Mucosa of descending colon (tissue), 3 donors: ENCODE measurements around the gene LDLRAD4. TPM values are rescaled to one million over a fixed set of nuclear protein-coding genes. Genes with fewer than 3 reads are reported as not detected.

Experiments used
- ATAC-seq: fragments of 200-7000 bp; cut with Tn5 transposase; one replicate; pipeline ENCODE4 v1.9.1; 2020; ENCODE audit warnings: mild to moderate bottlenecking, moderate library complexity
- DNase-seq, 3 donors: peaks; one replicate each; pipeline ENCODE4 v3.0.0-alpha.2; 2020
- H3K36me3 ChIP-seq: fragments of 200-600 bp; one replicate; pipeline ENCODE4 v1.8.0; 2021; ENCODE audit warnings: low read depth, mild to moderate bottlenecking
- H3K4me1 ChIP-seq: fragments of 200-600 bp; one replicate; pipeline ENCODE4 v1.8.0; 2021; ENCODE audit warnings: low read depth, mild to moderate bottlenecking
- H3K4me3 ChIP-seq: fragments of 200-600 bp; one replicate; pipeline ENCODE4 v1.8.0; 2021; ENCODE audit warnings: mild to moderate bottlenecking
- H3K9me3 ChIP-seq: fragments of 200-600 bp; one replicate; pipeline ENCODE4 v1.8.0; 2021; ENCODE audit warnings: mild to moderate bottlenecking
- CTCF ChIP-seq: fragments of 200-600 bp; IDR thresholded peaks from one replicate; pipeline ENCODE4 v1.8.0; 2022; ENCODE audit warnings: antibody characterized with exemption, mild to moderate bottlenecking
- intact Hi-C, 2 donors: fragments of 100-400 bp; cut with DNase I in 1 of 2; cut with micrococcal nuclease in 1 of 2; formaldehyde crosslinking; loops; one replicate each; pipeline versions ENCODE4 v1.11.0 to v1.11.1; 2022; cut with DNase I, micrococcal nuclease
- total RNA-seq, 3 donors: library from RNA; stranded (reverse); fragmentation: NEBNext Ultra II Directional in 2 of 3; extraction: Animal tissue kit (Norgen Biotek cat#: 25700) in 2 of 3; gene quantifications; one replicate each; pipeline versions ENCODE4 v1.2.1 to v1.2.4, GENCODE V29; 2021 to 2023
- donor health status: DM: no; HTN: no; CAD: no; lungs with moderate emphysema.
- donor health status: DM: no; HTN: no; CAD: no.
- donor health status: DM: no; HTN: yes; CAD: no.

Gene LDLRAD4
- total RNA-seq, 3 donors from 2014 or later: 36.8 to 41.0 (median 37.4) TPM

GRCh38 chr18:13457327-13457726 lies 238.8 kb downstream of the LDLRAD4 start:
- H3K4me1 ChIP-seq: no peaks in the 10 kb centered on the region

GRCh38 chr18:13460946-13461345 lies 242.4 kb downstream of the LDLRAD4 start:
- no peaks in the 10 kb centered on the region for H3K4me1 ChIP-seq
- no peak for TF ChIP-seq CTCF
- no peak overlapping the region for H3K4me3 ChIP-seq
- no peak for DNase-seq
- intact Hi-C loops: no loop called here
- H3K36me3 ChIP-seq: no peaks in the 10 kb centered on the region
- ATAC-seq: no peak
- H3K9me3 ChIP-seq: no peaks in the 10 kb centered on the region

More at GRCh38 chr18:13457327-13457726, 238.8 kb downstream of the LDLRAD4 start:
- Histone ChIP-seq H3K4me3 (no peak overlapping the region), H3K9me3 (no peaks in the 10 kb centered on the region), H3K36me3 (no peaks in the 10 kb centered on the region)
- no peak for TF ChIP-seq CTCF
- no peak for ATAC-seq
- intact Hi-C loops: no loop called here
- DNase-seq: no peak

GRCh38 chr18:13461469-13461868 lies 242.9 kb downstream of the LDLRAD4 start:
- Histone ChIP-seq H3K9me3 (no peaks in the 10 kb centered on the region), H3K36me3 (no peaks in the 10 kb centered on the region), H3K4me1 (no peaks in the 10 kb centered on the region), H3K4me3 (no peak overlapping the region)
- DNase-seq (no peak), ATAC-seq (no peak)
- intact Hi-C loops: no loop called here
- no peak for TF ChIP-seq CTCF

- intact Hi-C loops: no loop called here
- TF ChIP-seq CTCF: no peak
- no peaks in the 10 kb centered on the region for H3K4me1 ChIP-seq
- no peak overlapping the region for H3K4me3 ChIP-seq
- no peak for ATAC-seq
- H3K36me3 ChIP-seq: no peaks in the 10 kb centered on the region
- H3K9me3 ChIP-seq: no peaks in the 10 kb centered on the region
- DNase-seq: no peak
Observed at GRCh38 chr18:13461936-13462335, 243.4 kb downstream of the LDLRAD4 start.

- no peaks in the 10 kb centered on the region for H3K36me3 ChIP-seq
- TF ChIP-seq CTCF: no peak
- H3K4me1 ChIP-seq: no peaks in the 10 kb centered on the region
- no peaks in the 10 kb centered on the region for H3K9me3 ChIP-seq
- no peak for ATAC-seq
- H3K4me3 ChIP-seq: no peak overlapping the region
- intact Hi-C loops: no loop called here
- no peak for DNase-seq
Observed at GRCh38 chr18:13462686-13463085, 244.1 kb downstream of the LDLRAD4 start.
